Neural crest cell (in vitro differentiated cells): ENCODE data around the gene CDKL1. TPM values are rescaled to one million over a fixed set of nuclear protein-coding genes. Genes with fewer than 3 reads are reported as not detected.

Experiments used
- DNase-seq: peaks from one replicate; pipeline ENCODE4 v3.0.0; 2021; ENCODE audit warnings: low read depth, mixed read lengths, low spot score
- H3K27ac Mint-ChIP-seq: one replicate; pipeline ENCODE4 v1.8.0; 2021; ENCODE audit warnings: mild to moderate bottlenecking, mixed read lengths; ENCODE audit not compliant: unreplicated experiment
- H3K27me3 Mint-ChIP-seq: 2 replicates; pipeline ENCODE4 v1.8.0; 2021; ENCODE audit warnings: low read depth, mild to moderate bottlenecking, mixed read lengths
- H3K36me3 Mint-ChIP-seq: 2 replicates; pipeline ENCODE4 v1.8.0; 2021; ENCODE audit warnings: low read depth, mild to moderate bottlenecking, mixed read lengths
- H3K4me1 Mint-ChIP-seq: 2 replicates; pipeline ENCODE4 v1.8.0; 2021; ENCODE audit warnings: mixed read lengths
- H3K4me3 Mint-ChIP-seq: one replicate; pipeline ENCODE4 v1.8.0; 2021; ENCODE audit warnings: mild to moderate bottlenecking, mixed read lengths
- H3K9me3 Mint-ChIP-seq: 2 replicates; pipeline ENCODE4 v1.8.0; 2021; ENCODE audit warnings: mixed read lengths
- total RNA-seq: library from RNA; stranded (reverse); gene quantifications from 2 replicates; pipeline ENCODE4 v1.2.1, GENCODE V29; 2021
- TF ChIP-seq, protein P1 (sequence below): fragments of 200-600 bp; sonication (generic); conservative IDR thresholded peaks from 2 replicates; pipeline ENCODE4 v1.5.0; 2021; ENCODE audit warnings: antibody characterized with exemption, mild to moderate bottlenecking

Gene CDKL1
- total RNA-seq, 1 donor from 2014 or later = 6.1 TPM

GRCh38 chr14:50344876-50345563 is 51.7 kb downstream of the CDKL1 start:
- H3K4me3 Mint-ChIP-seq = no peak overlapping the region
- H3K9me3 Mint-ChIP-seq = no peaks in the 10 kb centered on the region
- H3K27me3 Mint-ChIP-seq = no peaks in the 10 kb centered on the region
- peaks cover 40% of the 10 kb centered on the region for H3K4me1 Mint-ChIP-seq
- TF ChIP-seq, protein P1, sequence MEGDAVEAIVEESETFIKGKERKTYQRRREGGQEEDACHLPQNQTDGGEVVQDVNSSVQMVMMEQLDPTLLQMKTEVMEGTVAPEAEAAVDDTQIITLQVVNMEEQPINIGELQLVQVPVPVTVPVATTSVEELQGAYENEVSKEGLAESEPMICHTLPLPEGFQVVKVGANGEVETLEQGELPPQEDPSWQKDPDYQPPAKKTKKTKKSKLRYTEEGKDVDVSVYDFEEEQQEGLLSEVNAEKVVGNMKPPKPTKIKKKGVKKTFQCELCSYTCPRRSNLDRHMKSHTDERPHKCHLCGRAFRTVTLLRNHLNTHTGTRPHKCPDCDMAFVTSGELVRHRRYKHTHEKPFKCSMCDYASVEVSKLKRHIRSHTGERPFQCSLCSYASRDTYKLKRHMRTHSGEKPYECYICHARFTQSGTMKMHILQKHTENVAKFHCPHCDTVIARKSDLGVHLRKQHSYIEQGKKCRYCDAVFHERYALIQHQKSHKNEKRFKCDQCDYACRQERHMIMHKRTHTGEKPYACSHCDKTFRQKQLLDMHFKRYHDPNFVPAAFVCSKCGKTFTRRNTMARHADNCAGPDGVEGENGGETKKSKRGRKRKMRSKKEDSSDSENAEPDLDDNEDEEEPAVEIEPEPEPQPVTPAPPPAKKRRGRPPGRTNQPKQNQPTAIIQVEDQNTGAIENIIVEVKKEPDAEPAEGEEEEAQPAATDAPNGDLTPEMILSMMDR = no peak
- DNase-seq = no peak
- peaks cover 2% of the 10 kb centered on the region for H3K36me3 Mint-ChIP-seq
- H3K27ac Mint-ChIP-seq = no peak overlapping the region

- Mint-ChIP-seq H3K4me3 (no peak overlapping the region), H3K27me3 (no peaks in the 10 kb centered on the region), H3K27ac (no peak overlapping the region), H3K9me3 (no peaks in the 10 kb centered on the region), H3K4me1 (peaks cover 40% of the 10 kb centered on the region), H3K36me3 (peaks cover 2% of the 10 kb centered on the region)
- DNase-seq = no peak
- TF ChIP-seq, protein P1 = no peak
Observed at GRCh38 chr14:50344116-50344775, 52.4 kb downstream of the CDKL1 start.

DNA sequence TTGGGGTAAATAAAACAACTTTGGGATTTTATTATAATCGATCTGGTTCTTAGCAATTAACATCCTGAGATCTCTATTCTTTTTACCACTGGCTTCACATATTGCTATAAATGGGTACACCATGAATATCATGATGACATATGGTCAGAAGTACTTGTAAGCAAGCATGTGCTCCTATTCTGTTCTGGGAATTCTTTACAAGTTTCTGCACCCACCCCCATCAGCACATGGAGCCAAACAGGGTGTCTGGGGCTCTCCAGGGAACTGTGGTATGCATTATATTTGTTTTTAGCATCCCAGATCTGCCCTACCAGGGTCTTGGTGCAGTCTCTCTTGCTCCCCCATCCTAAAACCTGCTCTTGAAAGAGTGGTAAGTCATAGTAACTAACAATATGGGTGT is 53.2 kb downstream of the CDKL1 start:
- TF ChIP-seq, protein P1 = no peak
- no peak for DNase-seq
- Mint-ChIP-seq H3K27ac (no peak overlapping the region), H3K4me1 (peaks cover 40% of the 10 kb centered on the region), H3K36me3 (peaks cover 2% of the 10 kb centered on the region), H3K4me3 (no peak overlapping the region), H3K27me3 (no peaks in the 10 kb centered on the region), H3K9me3 (no peaks in the 10 kb centered on the region)

- DNase-seq = no peak
- Mint-ChIP-seq H3K9me3 (no peaks in the 10 kb centered on the region), H3K27ac (no peak overlapping the region), H3K4me1 (peaks cover 35% of the 10 kb centered on the region), H3K36me3 (no peaks in the 10 kb centered on the region), H3K4me3 (no peak overlapping the region), H3K27me3 (no peaks in the 10 kb centered on the region)
- TF ChIP-seq, protein P1 = no peak
Observed at GRCh38 chr14:50342221-50343078, 54.2 kb downstream of the CDKL1 start.

DNA sequence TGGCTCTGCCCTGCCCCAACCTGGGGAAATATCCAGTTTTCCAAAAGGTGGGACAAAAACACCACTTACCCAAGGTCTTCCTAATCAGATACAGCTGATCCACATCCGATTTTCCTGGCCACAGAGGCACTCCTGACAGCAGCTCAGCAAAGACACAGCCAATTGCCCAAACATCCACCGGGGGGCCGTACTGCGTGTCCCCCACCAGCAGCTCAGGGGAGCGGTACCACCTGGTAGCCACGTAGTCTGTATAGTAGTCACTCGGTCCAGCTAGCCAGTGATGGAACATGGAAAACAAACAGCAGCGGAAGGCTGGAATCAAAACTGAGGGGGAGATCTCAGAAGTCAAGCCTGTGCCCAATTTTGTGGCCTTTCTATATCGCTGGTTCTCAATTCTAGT is 55.7 kb downstream of the CDKL1 start:
- Mint-ChIP-seq H3K4me1 (peaks cover 33% of the 10 kb centered on the region), H3K36me3 (no peaks in the 10 kb centered on the region), H3K4me3 (no peak overlapping the region), H3K27me3 (no peaks in the 10 kb centered on the region), H3K9me3 (no peaks in the 10 kb centered on the region), H3K27ac (no peak overlapping the region)
- TF ChIP-seq, protein P1 = no peak
- no peak for DNase-seq
